PC-3 (cell line): ENCODE measurements around the gene LLGL2. TPM values are rescaled to one million over a fixed set of nuclear protein-coding genes. Genes with fewer than 3 reads are reported as not detected.

Experiments
- ATAC-seq: fragments of 200-7000 bp; cut with Tn5 transposase; 2 replicates; pipeline ENCODE4 v1.9.1; 2020; ENCODE audit warnings: mild to moderate bottlenecking, moderate library complexity
- BruUV-seq: library from RNA; stranded (reverse); fragments of 400-500 nt; replicated peaks from 2 replicates; lab custom pipeline; 2021; lab: Mats Ljungman, UMichigan
- CTCF ChIA-PET: fragments of 300-600 bp; sonication (Branson Sonifier 250); formaldehyde crosslinking; loops from one replicate; lab custom pipeline; 2022; ENCODE audit warnings: antibody characterized with exemption; lab: Charles Lee
- POLR2A ChIA-PET: fragments of 300-600 bp; sonication (Branson Sonifier 250); formaldehyde crosslinking; loops from one replicate; lab custom pipeline; 2022; ENCODE audit warnings: antibody characterized with exemption; ENCODE audit not compliant: unreplicated experiment; lab: Charles Lee
- DNase-seq: peaks from one replicate; pipeline ENCODE4 v3.0.0-alpha.2; 2015
- H2AFZ ChIP-seq: fragments of 300-600 bp; sonication (generic); 2 replicates; pipeline ENCODE4 v1.6.0; 2016; ENCODE audit warnings: antibody characterized with exemption, low read length
- H3F3A ChIP-seq: fragments of 300-600 bp; sonication (generic); one replicate; pipeline ENCODE4 v1.6.0; 2017; ENCODE audit warnings: antibody characterized with exemption, low read length, control low read depth, mild to moderate bottlenecking; ENCODE audit not compliant: unreplicated experiment
- H3K27ac ChIP-seq: fragments of 300-600 bp; sonication (generic); 2 replicates; pipeline ENCODE4 v1.5.1; 2016; ENCODE audit warnings: mild to moderate bottlenecking, low read length
- H3K27me3 ChIP-seq: fragments of 300-600 bp; sonication (generic); 2 replicates; pipeline ENCODE4 v1.6.1; 2016; ENCODE audit warnings: low read length, mixed read lengths
- H3K36me3 ChIP-seq: fragments of 300-600 bp; sonication (generic); 2 replicates; pipeline ENCODE4 v1.6.1; 2016; ENCODE audit warnings: low read depth, mixed run types, low read length, mixed read lengths
- H3K4me1 ChIP-seq: fragments of 300-600 bp; sonication (generic); 2 replicates; pipeline ENCODE4 v1.5.1; 2016; ENCODE audit warnings: low read length; ENCODE audit not compliant: insufficient read depth
- H3K4me2 ChIP-seq: fragments of 300-600 bp; sonication (generic); 2 replicates; pipeline ENCODE4 v1.6.0; 2016; ENCODE audit warnings: low read length
- H3K4me3 ChIP-seq: fragments of 300-600 bp; sonication (generic); 2 replicates; pipeline ENCODE4 v1.5.1; 2016; ENCODE audit warnings: mild to moderate bottlenecking, low read length, mixed read lengths
- H3K79me2 ChIP-seq: fragments of 300-600 bp; sonication (generic); 2 replicates; pipeline ENCODE4 v1.6.1; 2017; ENCODE audit warnings: low read length, mixed read lengths
- H3K9ac ChIP-seq: fragments of 300-600 bp; sonication (generic); 2 replicates; pipeline ENCODE4 v1.6.0; 2016; ENCODE audit warnings: mild to moderate bottlenecking, low read length
- H3K9me2 ChIP-seq: fragments of 300-600 bp; sonication (generic); replicated peaks from 2 replicates; pipeline ENCODE4 v1.6.1; 2016; ENCODE audit warnings: mixed run types, low read length, mixed read lengths
- H3K9me3 ChIP-seq: fragments of 300-600 bp; sonication (generic); 2 replicates; pipeline ENCODE4 v1.6.1; 2016; ENCODE audit warnings: low read length, mixed read lengths
- H4K20me1 ChIP-seq: fragments of 300-600 bp; sonication (generic); 2 replicates; pipeline ENCODE4 v1.6.1; 2016; ENCODE audit warnings: low read length, mixed read lengths
- EZH2 ChIP-seq: fragments of 300-600 bp; sonication (generic); IDR thresholded peaks from one replicate; pipeline ENCODE4 v1.6.1; 2017; ENCODE audit warnings: antibody characterized with exemption, mild to moderate bottlenecking, low read length; ENCODE audit not compliant: unreplicated experiment
- EZH2phosphoT487 ChIP-seq: fragments of 300-600 bp; sonication (generic); IDR thresholded peaks from 2 replicates; pipeline ENCODE4 v1.6.1; 2018; ENCODE audit warnings: mild to moderate bottlenecking, antibody characterized with exemption, low read length, borderline replicate concordance
- intact Hi-C: fragments of 100-400 bp; cut with micrococcal nuclease; formaldehyde crosslinking; loops from 2 replicates; pipeline ENCODE4 v1.9.0; 2023
- total RNA-seq: library from RNA; depleted of rRNA; stranded (reverse); fragments of >200 nt; gene quantifications from 2 replicates; pipeline ENCODE4 v1.2.3, GENCODE V29; 2014
- TF ChIP-seq, protein P1 (sequence below): fragments of 300-600 bp; sonication (generic); conservative IDR thresholded peaks from 2 replicates; pipeline ENCODE4 v1.5.1; 2017; ENCODE audit warnings: antibody characterized with exemption, low read depth, mild to moderate bottlenecking, low read length

The LLGL2 gene
- total RNA-seq, 1 experiment from 2014 or later: 92.9 TPM

DNA sequence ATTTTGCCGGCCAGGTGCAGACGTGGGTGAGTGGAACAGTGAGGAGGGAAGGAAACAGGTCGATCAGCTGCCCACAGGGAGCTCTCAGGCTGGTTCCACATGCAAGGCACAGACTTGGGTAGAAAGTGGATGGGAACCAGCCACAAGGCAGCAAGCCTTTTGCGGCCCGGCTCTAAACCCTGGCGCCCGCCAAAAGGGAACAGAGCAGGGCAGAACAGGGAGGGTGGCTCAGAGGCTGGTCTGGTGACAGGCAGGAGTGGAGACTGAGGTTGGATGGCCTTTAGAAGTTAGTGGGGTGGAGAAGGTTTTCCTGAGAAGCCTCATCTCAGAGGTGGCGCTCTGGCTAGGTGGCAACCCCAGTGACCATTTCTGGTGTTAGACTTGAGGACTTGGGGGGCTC, 10.4 kb downstream of the LLGL2 start:
- peaks cover 9% of the 10 kb centered on the region; the same call in 1 of the 2 replicates for H3K4me1 ChIP-seq

DNA sequence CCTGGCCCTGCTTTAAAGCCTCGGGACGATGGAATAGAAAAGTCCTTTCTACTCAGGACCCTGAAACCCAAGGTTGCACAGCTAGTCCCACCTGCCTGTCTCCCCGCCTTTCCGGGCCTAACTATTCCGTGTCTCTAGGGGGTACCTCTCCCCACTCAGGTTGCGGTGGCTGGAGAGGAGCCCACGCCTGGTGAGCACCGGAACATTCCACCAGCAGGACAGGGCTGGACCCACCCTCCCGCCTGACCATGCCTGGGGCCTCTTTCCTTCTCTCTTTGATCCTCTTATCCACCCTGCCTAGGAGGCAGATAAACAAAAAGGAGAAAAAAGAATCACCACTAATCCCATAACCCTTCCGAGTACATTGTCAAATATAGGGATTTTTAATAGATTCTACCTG, 10.9 kb downstream of the LLGL2 start:
- no peak overlapping the region for H3K4me3 ChIP-seq
- intact Hi-C loops: no loop called here
- H3K9me3 ChIP-seq: no peaks in the 10 kb centered on the region
- no peak overlapping the region for H3K27ac ChIP-seq
- peaks cover 10% of the 10 kb centered on the region; the same call in 1 of the 2 replicates for H3K36me3 ChIP-seq
- no peaks in the 10 kb centered on the region for H3K27me3 ChIP-seq
- peaks cover 4% of the 10 kb centered on the region; the same call in 1 of the 2 replicates for H3K4me1 ChIP-seq
- H3K4me2 ChIP-seq: no peak overlapping the region
- H3F3A ChIP-seq: no peaks in the 10 kb centered on the region
- ChIA-PET POLR2A (no interaction called here), CTCF (no interaction called here)
- H3K9me2 ChIP-seq: no peaks in the 10 kb centered on the region
- H4K20me1 ChIP-seq: 0 out of 2 replicates have a peak, but pooled peaks cover 4% of the 10 kb centered on the region
- H2AFZ ChIP-seq: no peak overlapping the region
- peaks cover 18% of the 10 kb centered on the region for H3K79me2 ChIP-seq
- DNase-seq: no peak
- ATAC-seq: no peak
- no peak overlapping the region for H3K9ac ChIP-seq
- TF ChIP-seq EZH2: no peak
- no peak for TF ChIP-seq EZH2phosphoT487
- TF ChIP-seq, protein P1, sequence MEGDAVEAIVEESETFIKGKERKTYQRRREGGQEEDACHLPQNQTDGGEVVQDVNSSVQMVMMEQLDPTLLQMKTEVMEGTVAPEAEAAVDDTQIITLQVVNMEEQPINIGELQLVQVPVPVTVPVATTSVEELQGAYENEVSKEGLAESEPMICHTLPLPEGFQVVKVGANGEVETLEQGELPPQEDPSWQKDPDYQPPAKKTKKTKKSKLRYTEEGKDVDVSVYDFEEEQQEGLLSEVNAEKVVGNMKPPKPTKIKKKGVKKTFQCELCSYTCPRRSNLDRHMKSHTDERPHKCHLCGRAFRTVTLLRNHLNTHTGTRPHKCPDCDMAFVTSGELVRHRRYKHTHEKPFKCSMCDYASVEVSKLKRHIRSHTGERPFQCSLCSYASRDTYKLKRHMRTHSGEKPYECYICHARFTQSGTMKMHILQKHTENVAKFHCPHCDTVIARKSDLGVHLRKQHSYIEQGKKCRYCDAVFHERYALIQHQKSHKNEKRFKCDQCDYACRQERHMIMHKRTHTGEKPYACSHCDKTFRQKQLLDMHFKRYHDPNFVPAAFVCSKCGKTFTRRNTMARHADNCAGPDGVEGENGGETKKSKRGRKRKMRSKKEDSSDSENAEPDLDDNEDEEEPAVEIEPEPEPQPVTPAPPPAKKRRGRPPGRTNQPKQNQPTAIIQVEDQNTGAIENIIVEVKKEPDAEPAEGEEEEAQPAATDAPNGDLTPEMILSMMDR: no peak
- BruUV-seq: no TSS peak

More for the DNA sequence above, 10.4 kb downstream of the LLGL2 start:
- Histone ChIP-seq H3K79me2 (peaks cover 17% of the 10 kb centered on the region), H3K27ac (no peak overlapping the region), H3K9me3 (no peaks in the 10 kb centered on the region), H3K9ac (no peak overlapping the region), H3K4me3 (no peak overlapping the region), H2AFZ (no peak overlapping the region), H4K20me1 (peaks cover 6% of the 10 kb centered on the region; the same call in 1 of the 2 replicates), H3K36me3 (peaks cover 10% of the 10 kb centered on the region; the same call in 1 of the 2 replicates), H3F3A (no peaks in the 10 kb centered on the region), H3K27me3 (no peaks in the 10 kb centered on the region), H3K9me2 (no peaks in the 10 kb centered on the region), H3K4me2 (no peak overlapping the region)
- no TSS peak for BruUV-seq
- DNase-seq (no peak), ATAC-seq (no peak)
- CTCF ChIA-PET: no interaction called here
- intact Hi-C loops: no loop called here
- TF ChIP-seq EZH2phosphoT487: no peak
- TF ChIP-seq EZH2: no peak
- TF ChIP-seq, protein P1: no peak
- POLR2A ChIA-PET: no interaction called here

DNA sequence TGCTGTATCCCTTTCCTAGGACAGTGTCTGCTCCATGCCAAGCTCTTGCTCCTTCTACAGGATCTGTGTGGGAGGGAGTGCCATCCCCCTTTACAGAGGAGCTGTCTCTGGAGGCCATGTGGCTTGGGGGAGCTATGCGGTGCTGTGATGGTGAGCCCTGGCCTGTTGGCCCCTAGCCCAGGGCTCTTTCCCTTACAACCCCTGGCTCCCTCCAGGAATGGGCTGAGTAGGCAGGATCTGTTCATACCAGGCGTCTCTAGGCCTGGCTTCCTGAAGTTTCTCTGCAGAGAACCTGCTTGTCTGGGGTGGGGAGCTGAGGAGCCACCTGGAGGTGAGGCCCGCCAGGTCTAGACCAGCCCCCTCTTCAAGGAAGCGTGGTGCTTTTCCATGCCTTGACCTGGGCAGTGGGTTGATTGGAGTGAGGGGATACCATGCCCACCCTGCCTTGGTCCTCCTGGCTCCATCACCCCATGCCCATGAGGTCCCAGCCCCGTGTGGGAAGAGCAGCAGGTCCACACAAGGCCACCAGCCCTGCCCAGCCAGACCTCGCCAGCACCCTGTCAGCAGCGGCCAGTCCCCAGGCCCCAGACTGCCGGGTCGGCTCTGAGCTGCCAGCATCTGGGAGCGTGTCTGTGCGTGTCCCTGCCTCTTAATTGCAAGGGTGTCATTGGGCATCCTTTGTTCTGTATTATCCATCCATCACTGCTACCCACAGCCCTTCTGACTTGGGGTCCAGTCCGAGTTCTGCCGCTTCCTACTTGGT, 14.7 kb downstream of the LLGL2 start:
- ATAC-seq (no peak), DNase-seq (no peak)
- no TSS peak for BruUV-seq
- Histone ChIP-seq H4K20me1 (0 out of 2 replicates have a peak, but pooled peaks cover 4% of the 10 kb centered on the region), H3K27me3 (no peaks in the 10 kb centered on the region), H3K9me2 (no peaks in the 10 kb centered on the region), H2AFZ (no peak overlapping the region), H3K9ac (no peak overlapping the region), H3F3A (no peaks in the 10 kb centered on the region), H3K4me3 (no peak overlapping the region), H3K9me3 (no peaks in the 10 kb centered on the region), H3K27ac (no peak overlapping the region), H3K4me2 (no peak overlapping the region), H3K79me2 (peaks cover 15% of the 10 kb centered on the region; the same call in 1 of the 2 replicates), H3K36me3 (0 out of 2 replicates have a peak, but pooled peaks cover 6% of the 10 kb centered on the region), H3K4me1 (no peaks in the 10 kb centered on the region)
- intact Hi-C loops: no loop called here
- POLR2A ChIA-PET: no interaction called here
- TF ChIP-seq, protein P1: no peak
- TF ChIP-seq EZH2 (no peak), EZH2phosphoT487 (no peak)
- CTCF ChIA-PET: interaction anchor here (0.6 kb wide), 1 partner anchor 72 kb away, joined by 3 read pairs; no protein-coding TSS in a partner anchor
